ENCODE data around the gene PARP9.

- TF ChIP-seq CTCF (IDR thresholded peaks at IDR 0.05; ENCODE audit: insufficient read depth, low read length), result no peak
- TF ChIP-seq POLR2AphosphoS5 (IDR thresholded peaks at IDR 0.05; ENCODE audit: low read depth), result no peak
- no peak for TF ChIP-seq GABPA (IDR thresholded peaks at IDR 0.05; ENCODE audit: low read depth)
Measured at GRCh38 chr3:122612696-122613095, 48.6 kb upstream of the PARP9 start.
